HUES64 (cell line): Measurements from ENCODE around the gene HRK.

Source experiments
- H3K27ac ChIP-seq: 2 replicates; pipeline ENCODE4 v1.7.0; 2013; ENCODE audit warnings: low read depth, low read length, inconsistent platforms
- H3K27me3 ChIP-seq: 2 replicates; pipeline ENCODE4 v1.6.1; 2013; ENCODE audit warnings: mild to moderate bottlenecking, low read length; ENCODE audit not compliant: insufficient read depth
- H3K36me3 ChIP-seq: 2 replicates; pipeline ENCODE4 v1.6.1; 2013; ENCODE audit warnings: mild to moderate bottlenecking, low read length; ENCODE audit not compliant: insufficient read depth
- H3K4me1 ChIP-seq: 2 replicates; pipeline ENCODE4 v1.6.1; 2013; ENCODE audit warnings: mild to moderate bottlenecking, low read length, moderate library complexity; ENCODE audit not compliant: insufficient read depth
- H3K4me3 ChIP-seq: 2 replicates; pipeline ENCODE4 v1.5.1; 2013; ENCODE audit warnings: mild to moderate bottlenecking, low read length, moderate library complexity
- H3K9ac ChIP-seq: 2 replicates; pipeline ENCODE4 v1.6.1; 2013; ENCODE audit warnings: mild to moderate bottlenecking, low read depth, low read length
- H3K9me3 ChIP-seq: 2 replicates; pipeline ENCODE4 v1.6.1; 2013; ENCODE audit warnings: low read depth, low read length; ENCODE audit not compliant: insufficient read depth
- WGBS: fragments of 150-250, 120-280 bp; methylation state at CpG from one replicate; pipeline ENCODE4 v1.1.7; 2013; ENCODE audit warnings: missing lambda C conversion rate; 5-methylcytosine and 5-hydroxymethylcytosine counted together

Gene HRK

DNA sequence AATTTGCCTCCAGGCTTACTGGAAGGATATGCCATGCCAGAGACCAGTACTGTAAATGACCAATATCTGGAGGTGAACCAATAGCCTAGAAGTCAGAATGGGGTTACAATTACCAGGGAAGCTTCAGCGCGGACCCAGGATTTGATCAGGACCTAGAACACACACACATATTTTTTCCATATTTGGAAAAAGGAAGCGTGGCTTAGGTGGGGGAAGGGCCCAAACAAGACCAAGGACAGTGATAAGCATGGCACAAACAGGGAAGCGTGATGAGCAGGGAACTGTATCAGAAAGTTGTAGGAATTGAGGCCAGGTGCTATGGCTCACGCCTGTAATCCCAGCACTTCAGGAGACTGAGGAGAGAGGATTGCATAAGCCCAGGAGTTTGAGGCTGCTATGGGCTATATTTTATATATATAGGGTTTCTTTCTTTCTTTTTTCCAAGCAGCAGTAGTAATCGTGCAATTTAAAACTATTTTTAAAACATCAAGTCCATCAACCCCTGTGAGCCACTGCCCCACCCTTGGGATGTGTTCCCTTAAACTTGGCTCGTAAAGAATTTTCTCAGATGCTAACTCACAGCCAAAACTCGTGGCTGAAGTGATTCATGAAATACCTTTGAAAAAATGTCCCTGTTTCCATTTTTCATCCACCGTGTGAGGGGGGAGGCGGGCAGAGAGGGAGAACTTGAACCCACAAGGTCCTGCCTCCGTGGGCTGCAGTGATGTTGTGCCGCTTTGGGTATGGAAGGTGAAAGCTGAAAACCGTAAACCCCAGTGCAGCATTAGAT, 16.7 kb downstream of the HRK start:
- Histone ChIP-seq H3K9ac (no peak overlapping the region), H3K36me3 (no peaks in the 10 kb centered on the region), H3K27me3 (no peaks in the 10 kb centered on the region), H3K4me3 (no peak overlapping the region), H3K9me3 (no peaks in the 10 kb centered on the region), H3K27ac (no peak overlapping the region), H3K4me1 (peaks cover 6% of the 10 kb centered on the region; the same call in 1 of the 2 replicates)
- WGBS: 81% methylated on average over 12 of the region's 13 CpGs

DNA sequence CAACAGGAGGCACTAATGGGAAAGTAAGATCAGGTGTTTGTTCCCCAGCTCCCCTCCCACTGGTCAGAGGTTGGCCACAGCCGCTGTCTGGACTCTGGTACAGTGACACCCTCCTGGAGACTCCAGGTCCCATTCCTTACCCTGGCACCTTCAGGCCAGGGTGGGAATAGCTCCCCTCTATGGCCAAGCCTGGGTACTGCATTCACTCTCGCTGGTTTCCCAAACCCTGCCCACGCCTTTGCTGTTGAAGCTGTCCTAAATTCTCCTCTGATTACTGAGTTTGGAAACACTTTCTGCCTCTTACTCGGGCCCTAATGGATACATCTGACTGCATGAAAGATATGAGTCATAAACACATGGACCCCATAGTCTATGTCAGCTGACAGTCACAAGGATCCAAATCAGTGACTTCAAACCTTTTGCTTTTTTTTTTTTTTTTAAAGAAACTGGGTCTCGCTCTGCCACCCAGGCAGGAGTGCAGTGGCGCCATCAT, 17.9 kb downstream of the HRK start:
- no peaks in the 10 kb centered on the region for H3K27me3 ChIP-seq
- H3K4me3 ChIP-seq: no peak overlapping the region
- H3K36me3 ChIP-seq: no peaks in the 10 kb centered on the region
- peaks cover 18% of the 10 kb centered on the region; the same call in 1 of the 2 replicates for H3K4me1 ChIP-seq
- no peak overlapping the region for H3K9ac ChIP-seq
- H3K9me3 ChIP-seq: no peaks in the 10 kb centered on the region
- no peak overlapping the region for H3K27ac ChIP-seq
- 63% methylated on average over 6 of the region's 6 CpGs for WGBS

DNA sequence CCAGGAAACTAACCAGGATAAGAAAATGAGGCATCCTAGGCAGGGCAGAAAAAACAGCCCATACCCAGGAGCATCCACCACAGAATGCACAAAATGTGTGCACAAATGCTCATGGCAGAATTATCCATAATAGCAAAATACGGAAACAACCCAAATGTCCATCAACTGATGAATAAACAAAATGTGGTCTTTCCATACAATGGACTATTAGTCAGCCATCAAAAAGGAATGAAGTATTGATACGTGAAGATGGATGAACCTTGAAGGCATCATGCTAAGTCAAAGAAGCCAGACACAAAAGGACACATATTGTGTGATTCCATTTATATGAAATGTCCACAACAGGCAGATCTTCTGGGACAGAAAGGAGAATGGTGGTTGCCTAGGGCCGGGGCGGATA, 19.1 kb downstream of the HRK start:
- H3K4me1 ChIP-seq: peaks cover 20% of the 10 kb centered on the region; the same call in 1 of the 2 replicates
- no peaks in the 10 kb centered on the region for H3K36me3 ChIP-seq
- H3K9me3 ChIP-seq: no peaks in the 10 kb centered on the region
- no peak overlapping the region for H3K27ac ChIP-seq
- no peak overlapping the region for H3K4me3 ChIP-seq
- no peaks in the 10 kb centered on the region for H3K27me3 ChIP-seq
- WGBS: 94% methylated on average over 4 of the region's 4 CpGs
- no peak overlapping the region for H3K9ac ChIP-seq

DNA sequence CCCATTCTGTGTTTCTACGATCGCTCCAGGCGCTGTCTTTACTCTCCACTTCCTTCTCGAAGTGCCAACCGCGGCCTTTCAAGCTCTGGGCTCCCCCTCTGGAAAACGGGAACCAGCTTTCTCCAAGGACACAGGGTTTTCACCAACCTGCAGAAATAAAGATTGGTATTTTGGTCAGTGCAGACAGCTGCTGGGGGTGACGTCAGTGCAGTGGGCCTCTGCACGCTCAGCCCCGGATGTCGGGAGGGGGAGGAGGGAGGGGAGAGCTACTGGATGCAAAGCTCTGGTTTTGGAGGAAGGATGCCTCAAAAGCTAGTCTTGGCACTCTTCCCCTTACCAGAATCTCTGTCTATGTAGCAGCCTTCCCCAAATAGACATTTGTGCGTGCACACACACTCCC, 19.9 kb downstream of the HRK start:
- Histone ChIP-seq H3K36me3 (no peaks in the 10 kb centered on the region), H3K4me3 (no peak overlapping the region), H3K27me3 (no peaks in the 10 kb centered on the region), H3K4me1 (peaks cover 20% of the 10 kb centered on the region; the same call in 1 of the 2 replicates), H3K27ac (no peak overlapping the region), H3K9ac (no peak overlapping the region), H3K9me3 (no peaks in the 10 kb centered on the region)
- 58% methylated on average over 12 of the region's 12 CpGs for WGBS

DNA sequence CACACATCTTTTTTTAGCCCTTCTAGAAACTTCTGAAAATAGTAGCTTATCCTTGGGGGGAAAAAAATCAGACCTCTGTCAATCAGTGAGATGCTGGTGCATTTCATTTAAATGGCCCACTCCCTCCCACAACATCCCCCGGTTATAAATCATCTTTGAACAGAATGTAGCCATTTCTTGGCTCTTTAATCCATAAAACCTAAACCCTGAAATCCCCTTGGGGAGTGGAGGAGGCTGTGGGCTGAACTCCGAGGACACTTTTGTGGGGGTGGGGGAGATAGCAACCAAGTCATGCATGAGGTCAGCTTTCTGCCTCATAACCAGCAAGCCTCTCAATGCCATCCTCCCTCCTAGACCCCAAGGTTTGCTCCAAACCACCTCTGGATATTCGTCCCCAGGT, 21.0 kb downstream of the HRK start:
- Histone ChIP-seq H3K27ac (no peak overlapping the region), H3K4me1 (peaks cover 20% of the 10 kb centered on the region; the same call in 1 of the 2 replicates), H3K27me3 (no peaks in the 10 kb centered on the region), H3K36me3 (no peaks in the 10 kb centered on the region), H3K4me3 (no peak overlapping the region), H3K9ac (no peak overlapping the region), H3K9me3 (no peaks in the 10 kb centered on the region)
- WGBS: 88% methylated on average over 2 of the region's 3 CpGs

DNA sequence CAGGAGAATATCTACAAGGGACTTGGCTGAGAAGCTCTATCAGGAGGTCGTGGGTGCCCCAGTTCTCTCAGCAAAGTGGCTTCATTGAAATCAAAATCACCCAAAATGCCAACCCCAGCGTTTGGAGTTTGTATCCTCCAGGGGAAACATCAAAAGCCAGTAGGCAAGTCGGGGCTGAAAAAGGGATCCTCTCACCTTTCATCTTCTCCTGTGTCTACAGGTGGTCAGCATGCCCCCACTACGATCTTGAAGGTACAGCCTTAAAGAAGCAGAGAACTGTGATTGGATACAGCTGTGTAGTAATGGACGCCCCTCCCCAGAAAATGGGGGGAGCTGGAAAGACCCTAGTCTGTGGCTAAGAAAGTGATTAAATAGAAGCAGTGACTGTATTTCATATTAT, 22.2 kb downstream of the HRK start:
- H3K4me1 ChIP-seq: peaks cover 20% of the 10 kb centered on the region; the same call in 1 of the 2 replicates

DNA sequence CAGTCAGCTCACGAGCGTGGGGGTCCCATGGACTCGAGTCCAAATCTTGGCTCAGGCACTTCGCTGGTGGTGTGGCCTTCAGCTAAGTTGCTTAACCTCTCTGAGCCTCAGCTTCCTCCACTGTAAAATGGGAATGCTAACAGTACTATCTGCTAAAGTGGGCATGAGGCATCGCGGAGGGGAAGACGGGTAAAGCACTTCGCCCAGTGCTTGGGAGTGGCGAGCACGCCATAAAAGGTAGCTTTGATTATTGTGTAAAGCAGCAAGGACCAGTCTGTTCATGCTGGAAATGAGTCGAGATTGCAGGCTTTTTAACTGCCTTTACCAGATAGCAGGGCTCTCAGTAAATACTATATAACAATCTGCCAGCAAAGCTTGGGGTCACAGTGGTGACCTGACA, 24.5 kb downstream of the HRK start:
- WGBS: 94% methylated on average over 11 of the region's 11 CpGs
- no peak overlapping the region for H3K4me3 ChIP-seq
- H3K4me1 ChIP-seq: peaks cover 20% of the 10 kb centered on the region; the same call in 1 of the 2 replicates
- H3K27me3 ChIP-seq: no peaks in the 10 kb centered on the region
- H3K9ac ChIP-seq: no peak overlapping the region
- H3K27ac ChIP-seq: no peak overlapping the region
- H3K36me3 ChIP-seq: 0 out of 2 replicates have a peak, but pooled peaks cover 5% of the 10 kb centered on the region
- no peaks in the 10 kb centered on the region for H3K9me3 ChIP-seq

More for the DNA sequence above, 22.2 kb downstream of the HRK start:
- Histone ChIP-seq H3K9me3 (no peaks in the 10 kb centered on the region), H3K9ac (no peak overlapping the region), H3K27ac (no peak overlapping the region), H3K36me3 (no peaks in the 10 kb centered on the region), H3K4me3 (no peak overlapping the region), H3K27me3 (no peaks in the 10 kb centered on the region)
- 61% methylated on average over 5 of the region's 5 CpGs for WGBS

DNA sequence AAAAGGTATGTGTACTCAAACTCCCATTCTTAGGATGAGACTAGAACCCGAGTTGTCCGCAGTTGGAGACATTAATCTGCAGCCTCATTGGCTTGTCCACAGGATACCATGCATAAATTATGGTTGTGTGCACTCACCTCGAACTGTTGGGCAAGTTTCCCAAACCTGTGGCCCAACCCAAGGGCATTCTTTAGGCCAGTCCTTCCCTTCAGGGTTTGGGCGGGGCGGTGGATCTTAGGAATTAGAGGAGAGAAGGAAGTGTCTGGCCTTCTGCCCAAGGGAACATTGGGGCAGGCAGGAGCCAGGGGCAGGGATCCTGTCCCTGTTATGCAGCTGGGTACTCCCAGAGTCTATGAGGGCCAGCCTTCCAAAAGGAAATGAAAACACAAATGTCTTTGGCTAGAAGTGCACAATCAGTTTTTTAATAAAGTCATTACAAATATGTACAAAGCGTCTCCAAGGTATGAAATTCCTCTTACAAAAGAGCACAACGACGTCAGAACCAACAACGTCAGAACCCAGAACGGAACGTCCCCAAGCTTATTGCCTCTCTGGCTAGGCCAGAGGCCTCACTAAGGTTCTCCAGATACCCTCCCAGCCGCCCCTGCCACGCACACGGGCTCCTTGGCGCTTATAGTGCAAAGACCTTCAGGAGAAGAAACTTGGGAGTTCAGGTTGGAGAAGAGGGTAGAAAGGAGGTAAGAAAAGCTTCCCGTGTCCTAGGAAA, 25.3 kb downstream of the HRK start:
- H3K9me3 ChIP-seq: no peaks in the 10 kb centered on the region
- no peaks in the 10 kb centered on the region for H3K27me3 ChIP-seq
- H3K27ac ChIP-seq: no peak overlapping the region
- no peak overlapping the region for H3K4me3 ChIP-seq
- WGBS: 95% methylated on average over 16 of the region's 16 CpGs
- H3K9ac ChIP-seq: no peak overlapping the region
- H3K4me1 ChIP-seq: peaks cover 15% of the 10 kb centered on the region; the same call in 1 of the 2 replicates
- H3K36me3 ChIP-seq: 0 out of 2 replicates have a peak, but pooled peaks cover 5% of the 10 kb centered on the region

DNA sequence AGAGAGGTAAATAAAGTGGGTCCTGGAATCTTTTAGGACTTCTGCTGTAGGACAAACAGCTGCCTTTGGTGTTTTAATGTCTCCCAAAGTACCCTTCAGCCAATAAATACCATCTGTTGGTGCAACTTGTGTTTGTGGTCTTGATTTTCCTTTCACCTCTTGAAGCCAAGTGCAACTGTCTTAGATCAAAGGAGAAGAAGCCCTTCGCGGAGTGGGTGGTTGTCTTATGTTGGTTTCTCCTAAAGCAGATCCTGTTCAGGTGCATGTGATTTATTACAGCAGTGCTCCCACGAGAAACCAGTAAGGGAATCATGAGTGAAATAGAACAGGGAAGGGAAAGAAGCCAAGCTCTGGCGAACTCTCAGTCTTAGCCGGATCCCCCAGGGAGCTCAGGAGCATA, 27.7 kb downstream of the HRK start:
- peaks cover 4% of the 10 kb centered on the region; the same call in 1 of the 2 replicates for H3K4me1 ChIP-seq
- H3K36me3 ChIP-seq: 0 out of 2 replicates have a peak, but pooled peaks cover 5% of the 10 kb centered on the region
- H3K27me3 ChIP-seq: no peaks in the 10 kb centered on the region
- no peak overlapping the region for H3K9ac ChIP-seq
- 92% methylated on average over 5 of the region's 5 CpGs for WGBS
- H3K9me3 ChIP-seq: no peaks in the 10 kb centered on the region
- H3K4me3 ChIP-seq: no peak overlapping the region
- no peak overlapping the region for H3K27ac ChIP-seq

DNA sequence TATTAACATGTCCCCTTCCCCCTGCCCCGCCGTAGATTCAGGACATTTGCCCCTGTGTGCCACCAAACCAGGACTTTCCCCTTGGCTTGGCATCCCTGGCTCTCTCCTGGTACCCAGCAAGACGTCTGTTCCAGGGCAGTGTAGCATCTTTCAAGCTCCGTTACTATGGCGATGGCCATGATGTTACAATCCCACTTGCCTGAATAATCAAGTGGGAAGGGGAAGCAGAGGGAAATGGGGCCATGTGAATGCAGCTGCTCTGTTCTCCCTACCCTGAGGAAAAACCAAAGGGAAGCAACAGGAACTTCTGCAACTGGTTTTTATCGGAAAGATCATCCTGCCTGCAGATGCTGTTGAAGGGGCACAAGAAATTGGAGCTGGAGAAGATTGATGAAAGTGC, 28.9 kb downstream of the HRK start:
- no peaks in the 10 kb centered on the region for H3K9me3 ChIP-seq
- no peak overlapping the region for H3K27ac ChIP-seq
- H3K9ac ChIP-seq: no peak overlapping the region
- H3K4me3 ChIP-seq: no peak overlapping the region
- 90% methylated on average over 6 of the region's 6 CpGs for WGBS
- H3K36me3 ChIP-seq: 0 out of 2 replicates have a peak, but pooled peaks cover 5% of the 10 kb centered on the region
- no peaks in the 10 kb centered on the region for H3K4me1 ChIP-seq
- no peaks in the 10 kb centered on the region for H3K27me3 ChIP-seq

DNA sequence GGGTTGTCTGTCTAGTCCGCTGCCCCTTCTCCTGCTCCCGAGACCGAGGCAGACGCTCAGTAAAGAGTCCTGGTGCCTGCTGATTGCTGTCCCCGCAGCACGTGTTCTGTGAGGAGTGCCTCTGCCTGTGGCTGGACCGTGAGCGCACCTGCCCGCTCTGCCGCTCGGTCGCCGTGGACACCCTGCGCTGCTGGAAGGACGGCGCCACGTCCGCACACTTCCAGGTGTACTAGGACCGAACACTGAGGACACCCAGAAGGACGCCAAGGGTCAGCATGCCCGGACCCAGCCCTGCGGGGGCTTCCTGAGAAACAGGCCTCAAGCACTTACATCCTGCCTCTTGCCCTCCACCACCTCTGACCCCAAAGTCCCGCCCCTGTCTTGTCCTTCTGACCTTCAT, 32.0 kb downstream of the HRK start:
- no peaks in the 10 kb centered on the region for H3K27me3 ChIP-seq
- H3K9ac ChIP-seq: no peak overlapping the region
- H3K9me3 ChIP-seq: no peaks in the 10 kb centered on the region
- H3K36me3 ChIP-seq: 0 out of 2 replicates have a peak, but pooled peaks cover 5% of the 10 kb centered on the region
- no peak overlapping the region for H3K27ac ChIP-seq
- H3K4me3 ChIP-seq: no peak overlapping the region
- H3K4me1 ChIP-seq: no peaks in the 10 kb centered on the region
- WGBS: 95% methylated on average over 23 of the region's 23 CpGs
